Right lobe of liver (tissue), 4 donors: Measurements from ENCODE around the gene CBFA2T2.

Source experiments
- POLR2A ChIP-seq: fragments of 450-650 bp; IDR thresholded peaks from one replicate; pipeline ENCODE4 v1.6.1; 2017; ENCODE audit warnings: antibody characterized with exemption, mild to moderate bottlenecking
- TF ChIP-seq, protein P1 (sequence below), 4 donors: fragments of 200-600 bp in 3 of 4; fragments of 450-650 bp in 1 of 4; IDR thresholded peaks; one replicate each; pipeline versions ENCODE4 v1.5.1 to v1.8.0; 2016 to 2022; ENCODE audit warnings: antibody characterized with exemption in 4 of 4, mild to moderate bottlenecking in 2 of 4
- donor health status: DM: no; HTN: no; CAD: no.
- donor health status: DM: no; HTN: no; CAD: no.
- donor health status: DM: no; HTN: yes; CAD: no.

DNA sequence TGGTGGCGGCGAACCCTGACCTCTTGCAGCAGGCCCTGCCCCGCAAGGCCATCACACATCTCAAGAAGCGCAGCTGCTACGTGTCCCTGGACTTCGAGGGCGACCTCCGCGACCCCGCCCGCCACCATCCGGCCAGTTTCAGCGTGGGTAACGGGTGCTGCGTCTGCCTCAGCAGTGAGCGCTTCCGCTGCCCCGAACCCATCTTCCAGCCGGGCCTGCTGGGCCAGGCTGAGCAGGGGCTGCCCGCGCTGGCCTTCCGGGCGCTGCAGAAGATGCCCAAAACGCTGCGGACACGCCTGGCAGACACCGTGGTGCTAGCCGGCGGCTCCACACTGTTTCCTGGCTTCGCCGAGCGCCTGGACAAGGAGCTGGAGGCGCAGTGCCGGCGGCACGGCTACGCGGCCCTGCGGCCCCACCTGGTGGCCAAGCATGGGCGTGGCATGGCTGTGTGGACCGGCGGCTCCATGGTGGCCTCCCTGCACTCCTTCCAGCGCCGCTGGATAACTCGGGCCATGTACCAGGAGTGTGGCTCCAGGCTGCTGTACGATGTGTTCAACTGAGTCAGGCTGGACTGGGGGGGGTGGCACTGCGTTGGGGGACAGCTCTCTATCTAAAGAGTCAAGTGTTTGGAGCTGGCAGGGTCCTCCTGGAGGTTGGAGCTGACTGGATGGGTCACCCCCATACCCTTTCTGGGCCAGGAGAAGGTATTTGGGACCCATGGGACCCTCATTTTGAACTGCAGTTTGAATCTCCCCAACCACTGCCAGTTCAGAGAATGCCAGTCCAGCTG lies 178.0 kb downstream of the CBFA2T2 start:
- TF ChIP-seq, protein P1, sequence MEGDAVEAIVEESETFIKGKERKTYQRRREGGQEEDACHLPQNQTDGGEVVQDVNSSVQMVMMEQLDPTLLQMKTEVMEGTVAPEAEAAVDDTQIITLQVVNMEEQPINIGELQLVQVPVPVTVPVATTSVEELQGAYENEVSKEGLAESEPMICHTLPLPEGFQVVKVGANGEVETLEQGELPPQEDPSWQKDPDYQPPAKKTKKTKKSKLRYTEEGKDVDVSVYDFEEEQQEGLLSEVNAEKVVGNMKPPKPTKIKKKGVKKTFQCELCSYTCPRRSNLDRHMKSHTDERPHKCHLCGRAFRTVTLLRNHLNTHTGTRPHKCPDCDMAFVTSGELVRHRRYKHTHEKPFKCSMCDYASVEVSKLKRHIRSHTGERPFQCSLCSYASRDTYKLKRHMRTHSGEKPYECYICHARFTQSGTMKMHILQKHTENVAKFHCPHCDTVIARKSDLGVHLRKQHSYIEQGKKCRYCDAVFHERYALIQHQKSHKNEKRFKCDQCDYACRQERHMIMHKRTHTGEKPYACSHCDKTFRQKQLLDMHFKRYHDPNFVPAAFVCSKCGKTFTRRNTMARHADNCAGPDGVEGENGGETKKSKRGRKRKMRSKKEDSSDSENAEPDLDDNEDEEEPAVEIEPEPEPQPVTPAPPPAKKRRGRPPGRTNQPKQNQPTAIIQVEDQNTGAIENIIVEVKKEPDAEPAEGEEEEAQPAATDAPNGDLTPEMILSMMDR (IDR thresholded peaks at IDR 0.05), result peak; percentile 81 to 95 (median 86)
- TF ChIP-seq POLR2A, result no peak
